ENCODE results near the gene MYOCD. TPM values are rescaled to one million over a fixed set of nuclear protein-coding genes. Genes with fewer than 3 reads are reported as not detected.

The MYOCD gene
- total RNA-seq, 1 donor from 2014 or later, result 28.2 TPM

- no peak for DNase-seq (ENCODE audit: low spot score)
Observed at GRCh38 chr17:12756786-12757185, 91.1 kb downstream of the MYOCD start.

- DNase-seq (ENCODE audit: low spot score), result no peak
Observed at GRCh38 chr17:12759090-12759489, 93.4 kb downstream of the MYOCD start.

- no peak for DNase-seq (ENCODE audit: low spot score)
Observed at GRCh38 chr17:12765548-12765947, 99.9 kb downstream of the MYOCD start.

GRCh38 chr17:12768255-12768654 is 102.6 kb downstream of the MYOCD start:
- no peak for DNase-seq (ENCODE audit: low spot score)

- DNase-seq (ENCODE audit: low spot score), result no peak
Observed at GRCh38 chr17:12769981-12770380, 104.3 kb downstream of the MYOCD start.

- DNase-seq (ENCODE audit: low spot score), result no peak
Observed at GRCh38 chr17:12773153-12773552, 107.5 kb downstream of the MYOCD start.

- peak; percentile 54 for DNase-seq (ENCODE audit: low spot score)
Observed at GRCh38 chr17:12789075-12789480, 123.4 kb downstream of the MYOCD start.

- DNase-seq (ENCODE audit: low spot score), result no peak
Observed at GRCh38 chr17:12789481-12790248, 124.0 kb downstream of the MYOCD start, which contains the start of gene ARHGAP44. Gene ARHGAP44 (plus strand): TSS chr17:12789498. CDS start chr17:12789839, 341 bp downstream.

- DNase-seq (ENCODE audit: low spot score), result no peak
Observed at GRCh38 chr17:12790249-12791106, 124.8 kb downstream of the MYOCD start.

GRCh38 chr17:12794919-12795532 is 129.3 kb downstream of the MYOCD start:
- no peak for DNase-seq (ENCODE audit: low spot score)

GRCh38 chr17:12800855-12801365 is 135.2 kb downstream of the MYOCD start:
- no peak for DNase-seq (ENCODE audit: low spot score)

- no peak for DNase-seq (ENCODE audit: low spot score)
Observed at GRCh38 chr17:12806630-12807029, 140.9 kb downstream of the MYOCD start.

GRCh38 chr17:12808723-12809122 is 143.0 kb downstream of the MYOCD start:
- DNase-seq (ENCODE audit: low spot score), result no peak

- DNase-seq (ENCODE audit: low spot score), result no peak
Observed at GRCh38 chr17:12812877-12813276, 147.2 kb downstream of the MYOCD start.

GRCh38 chr17:12813664-12814063 is 148.0 kb downstream of the MYOCD start:
- no peak for DNase-seq (ENCODE audit: low spot score)

GRCh38 chr17:12814718-12815117 is 149.0 kb downstream of the MYOCD start:
- no peak for DNase-seq (ENCODE audit: low spot score)

- no peak for DNase-seq (ENCODE audit: low spot score)
Observed at GRCh38 chr17:12815642-12816141, 150.0 kb downstream of the MYOCD start.

Other genes starting within 250 kb of the MYOCD start
- gene ARHGAP44, start 123.6 kb downstream of the MYOCD start, total RNA-seq, result 8.8 TPM

Measured in ureter (tissue), 1 donor.